HG03066 (cell line): ENCODE data around the gene SAP30BP.

Experiments used
- ATAC-seq: cut with Tn5 transposase; IDR thresholded peaks from one replicate; pipeline ENCODE4 v1.9.1; 2021; ENCODE audit warnings: low read depth; ENCODE audit not compliant: unreplicated experiment

SAP30BP gene

DNA sequence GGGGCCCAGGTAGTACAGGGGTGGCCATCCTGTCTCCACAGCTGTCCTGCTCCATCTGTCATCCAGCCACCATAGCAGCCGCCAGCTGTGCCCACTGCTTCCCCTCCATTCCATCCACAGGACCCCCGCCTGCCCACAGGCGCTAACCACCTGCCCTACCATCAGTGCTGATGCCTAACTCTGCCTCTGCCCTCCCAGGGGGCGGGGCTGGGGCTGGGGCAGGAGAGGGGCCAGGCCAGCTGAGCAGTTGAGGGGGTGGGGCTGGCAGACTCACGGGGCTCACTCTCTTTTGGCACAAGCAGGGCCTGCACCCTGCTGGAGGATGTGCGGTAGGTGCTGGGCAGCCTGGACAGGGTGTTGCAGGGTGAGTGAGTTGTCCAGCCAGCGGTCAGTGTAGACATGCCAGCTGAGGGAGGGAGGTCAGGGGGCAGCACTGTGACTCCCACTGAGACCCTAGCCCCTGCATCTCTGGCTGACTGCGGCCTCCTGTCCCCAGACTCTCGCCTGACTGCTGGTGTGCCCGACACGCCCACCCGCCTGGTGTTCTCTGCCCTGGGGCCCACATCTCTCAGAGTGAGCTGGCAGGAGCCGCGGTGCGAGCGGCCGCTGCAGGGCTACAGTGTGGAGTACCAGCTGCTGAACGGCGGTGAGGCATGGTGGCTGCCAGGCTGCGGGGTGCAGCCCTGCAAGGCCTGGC lies 88.2 kb downstream of the SAP30BP start:
- ATAC-seq, result no peak

DNA sequence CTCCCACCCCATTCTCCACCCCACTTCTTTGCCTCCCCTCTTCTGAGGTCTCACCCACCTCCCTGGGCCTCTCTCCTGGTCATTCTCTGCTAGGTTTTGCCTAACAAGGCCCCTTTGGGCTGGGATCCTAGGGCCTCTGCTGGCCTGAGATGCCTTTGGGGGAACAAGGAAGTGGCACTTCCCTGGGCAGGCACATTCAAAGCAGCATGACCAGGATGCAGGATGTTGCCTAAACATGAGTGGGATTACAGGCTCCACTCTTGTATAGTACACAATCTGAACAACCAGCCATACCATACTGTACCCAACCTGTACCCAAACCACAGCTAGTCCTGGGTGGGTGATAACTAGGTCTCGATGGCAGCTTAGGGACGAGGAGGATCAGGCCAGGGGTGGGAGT lies 88.9 kb downstream of the SAP30BP start:
- no peak for ATAC-seq

- no peak for ATAC-seq
Observed at GRCh38 chr17:75756451-75757085, 89.4 kb downstream of the SAP30BP start.

DNA sequence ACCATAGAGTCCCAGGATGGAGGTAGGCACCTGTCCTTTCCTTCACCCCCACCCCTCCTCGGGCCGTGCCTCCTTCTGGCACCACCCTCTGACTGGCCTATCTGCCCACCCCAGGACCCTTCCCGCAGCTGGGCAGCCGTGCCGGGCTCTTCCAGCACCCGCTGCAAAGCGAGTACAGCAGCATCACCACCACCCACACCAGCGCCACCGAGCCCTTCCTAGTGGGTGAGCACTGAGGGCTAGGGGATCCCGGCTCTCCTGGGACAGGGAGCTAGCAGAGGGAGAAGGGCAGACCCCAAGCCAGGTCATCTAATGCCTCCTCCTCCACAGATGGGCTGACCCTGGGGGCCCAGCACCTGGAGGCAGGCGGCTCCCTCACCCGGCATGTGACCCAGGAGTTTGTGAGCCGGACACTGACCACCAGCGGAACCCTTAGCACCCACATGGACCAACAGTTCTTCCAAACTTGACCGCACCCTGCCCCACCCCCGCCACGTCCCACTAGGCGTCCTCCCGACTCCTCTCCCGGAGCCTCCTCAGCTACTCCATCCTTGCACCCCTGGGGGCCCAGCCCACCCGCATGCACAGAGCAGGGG lies 90.0 kb downstream of the SAP30BP start:
- ATAC-seq, result no peak
